ENCODE data around the gene MEGF6.

Gene MEGF6

GRCh38 chr1:3550511-3551289 lies 60.6 kb downstream of the MEGF6 start:
- no peak for DNase-seq

- DNase-seq: no peak
Measured at GRCh38 chr1:3548895-3549294, 62.4 kb downstream of the MEGF6 start.

DNA sequence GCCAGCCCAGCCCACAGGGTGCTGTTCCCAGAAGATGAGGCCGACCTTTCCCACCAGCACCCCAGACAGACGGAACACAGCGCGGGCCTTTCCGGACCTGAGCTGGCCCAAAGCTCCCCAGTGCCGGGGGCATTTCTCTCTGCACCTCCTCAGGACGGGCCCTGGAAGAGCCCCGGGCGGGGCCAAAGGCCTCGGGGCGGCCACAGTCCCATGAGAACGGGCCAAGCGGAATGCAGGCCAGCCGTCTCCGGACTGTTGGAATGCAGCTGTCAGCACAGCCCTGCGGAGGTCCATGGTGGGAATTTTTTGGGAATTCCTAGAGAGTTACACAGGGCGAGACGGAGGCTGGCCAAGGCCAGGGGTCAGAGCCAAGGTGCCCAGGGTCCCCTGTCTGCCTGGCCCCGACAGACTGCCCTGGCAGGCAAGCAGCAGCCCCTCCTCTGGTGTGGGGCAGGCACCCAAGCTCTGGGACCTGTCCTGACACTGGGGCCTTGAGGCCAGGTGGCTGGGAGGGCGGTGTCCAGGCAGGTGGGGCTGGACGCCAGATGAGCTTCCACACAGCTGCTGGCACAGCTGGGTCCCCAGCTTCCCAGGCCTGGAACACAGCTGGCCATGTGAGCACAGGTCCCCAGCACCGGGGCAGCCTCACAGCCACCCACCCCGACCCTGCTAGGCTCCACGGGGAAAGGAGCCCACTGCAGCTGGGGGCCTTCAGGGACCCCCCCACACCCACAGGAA lies 63.0 kb downstream of the MEGF6 start:
- DNase-seq: no peak

GRCh38 chr1:3547055-3548005 lies 64.0 kb downstream of the MEGF6 start:
- no peak for DNase-seq

DNA sequence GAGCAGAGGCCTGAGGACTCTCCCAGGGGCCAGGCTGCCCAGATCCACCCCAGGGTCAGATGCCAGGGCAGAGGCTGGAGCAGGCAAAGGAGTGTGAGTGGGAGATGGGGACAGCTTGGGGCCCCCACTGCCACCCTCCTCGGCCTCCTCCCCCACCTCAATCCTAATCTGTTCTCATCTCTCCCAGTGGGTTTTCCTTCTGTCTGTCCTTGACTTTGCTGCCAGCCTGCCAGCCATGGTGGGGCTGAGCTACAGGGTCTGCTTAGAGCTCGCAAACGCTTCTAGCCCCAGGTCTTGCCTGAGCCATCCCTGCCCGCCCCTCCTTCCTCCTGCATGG lies 65.3 kb downstream of the MEGF6 start:
- DNase-seq: no peak

DNA sequence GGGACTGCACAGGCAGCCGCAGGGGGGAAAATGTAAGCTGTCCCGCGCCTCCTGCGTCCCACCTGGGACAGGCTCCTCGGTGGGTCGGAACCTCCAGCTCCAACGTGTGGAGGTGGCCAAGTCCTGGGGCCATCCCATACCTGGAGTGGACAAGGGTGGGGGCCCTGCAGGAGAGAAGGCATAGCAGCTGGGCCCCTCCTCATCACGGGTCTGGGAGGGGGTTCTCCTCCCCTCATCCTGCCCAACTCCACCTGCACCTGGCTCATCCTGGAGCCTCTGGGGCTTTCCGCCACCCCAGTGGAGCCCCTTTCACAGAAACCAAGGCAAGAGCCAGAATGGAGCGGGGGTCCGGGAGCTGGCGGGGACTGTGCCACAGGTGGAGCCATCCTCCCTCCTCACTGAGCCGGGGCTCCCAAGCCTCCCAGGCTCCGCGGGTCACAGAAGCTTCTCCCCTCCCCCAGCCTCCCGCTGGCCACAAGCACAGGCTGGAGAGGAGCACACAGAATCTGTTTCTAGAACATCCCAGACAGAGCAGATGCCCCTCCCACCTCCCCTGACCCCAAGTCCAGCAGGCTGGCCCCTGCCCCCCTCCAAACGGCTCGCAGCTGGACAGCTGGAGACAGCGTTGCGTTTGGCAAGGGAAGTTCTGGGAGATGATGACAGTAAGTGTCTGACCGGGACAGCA lies 65.8 kb downstream of the MEGF6 start:
- DNase-seq: no peak

- no peak for DNase-seq
Measured at GRCh38 chr1:3544040-3544977, 67.0 kb downstream of the MEGF6 start.

- DNase-seq: no peak
Measured at GRCh38 chr1:3543076-3544039, 68.0 kb downstream of the MEGF6 start.

DNA sequence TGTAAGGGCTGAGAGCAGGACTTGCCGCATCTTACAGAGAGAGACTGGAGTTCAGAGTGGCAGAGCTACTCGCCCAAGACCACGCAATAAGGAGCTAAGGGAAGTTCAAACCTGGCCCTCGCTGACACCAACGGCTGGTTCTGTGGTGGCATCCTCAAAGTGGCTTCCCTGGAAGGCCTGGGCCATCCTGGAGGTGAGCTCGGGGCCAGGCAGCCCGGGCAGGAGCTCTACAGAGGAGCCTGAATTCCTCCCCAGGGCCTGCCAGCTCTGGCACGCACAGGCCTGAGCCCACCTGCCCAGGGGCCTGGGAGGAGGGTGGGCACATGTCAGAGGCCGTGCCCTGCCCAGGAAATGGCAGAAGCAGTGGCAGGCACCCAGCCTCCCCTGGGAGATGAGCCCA lies 68.6 kb downstream of the MEGF6 start:
- no peak for DNase-seq

GRCh38 chr1:3541936-3542335 lies 69.4 kb downstream of the MEGF6 start:
- no peak for DNase-seq

DNA sequence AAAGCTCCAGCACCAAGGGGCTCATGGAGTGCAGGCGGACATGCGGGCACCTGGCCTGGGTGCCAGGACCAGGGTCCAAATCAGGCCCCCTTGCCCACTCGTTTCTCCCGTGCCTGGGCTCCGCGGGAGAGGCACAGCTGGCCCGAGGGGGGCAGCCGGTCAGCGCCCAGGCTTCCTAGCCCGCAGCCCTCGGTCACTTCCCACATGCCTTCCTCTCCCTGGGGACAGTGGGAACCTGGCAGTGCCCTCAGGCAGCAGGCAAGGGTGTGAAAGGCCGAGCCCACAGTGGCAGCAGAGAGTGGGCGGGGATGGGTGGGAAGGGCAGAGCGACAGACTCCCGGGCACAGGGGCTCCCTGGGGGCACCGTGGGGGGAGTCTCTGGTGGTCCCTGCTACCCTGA lies 69.8 kb downstream of the MEGF6 start:
- no peak for DNase-seq

- no peak for DNase-seq
Measured at GRCh38 chr1:3540876-3541275, 70.4 kb downstream of the MEGF6 start.

GRCh38 chr1:3539707-3540425 lies 71.4 kb downstream of the MEGF6 start:
- no peak for DNase-seq

DNA sequence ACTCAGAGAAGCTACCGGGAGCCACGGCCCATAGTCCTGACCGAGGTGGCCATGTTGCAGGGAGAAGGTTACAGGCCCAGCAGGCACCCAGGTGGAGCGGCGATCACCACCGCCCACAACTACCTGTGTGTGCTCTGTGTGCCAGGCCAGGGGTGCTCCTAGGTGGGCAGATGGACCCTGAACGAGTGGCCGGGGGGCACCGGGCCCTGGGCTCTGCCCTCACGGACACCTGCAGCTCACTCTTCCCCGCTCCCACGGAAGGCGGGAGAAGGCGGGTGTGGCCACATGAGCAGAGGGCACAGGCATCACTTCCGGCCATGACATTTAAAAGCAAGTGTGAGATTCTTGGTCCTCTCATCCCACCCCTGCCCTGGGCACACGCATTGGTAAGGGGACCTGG lies 73.9 kb downstream of the MEGF6 start:
- DNase-seq: no peak

- DNase-seq: no peak
Measured at GRCh38 chr1:3536420-3537195, 74.7 kb downstream of the MEGF6 start.

GRCh38 chr1:3535732-3536131 lies 75.6 kb downstream of the MEGF6 start:
- no peak for DNase-seq

- no peak for DNase-seq
Measured at GRCh38 chr1:3534803-3535637, 76.3 kb downstream of the MEGF6 start.
